HepG2 (cell line): Measurements from ENCODE around the gene PDPR.
"Not testable (repeated sequence)": the region's sequence is repeated elsewhere in the genome, so short reads cannot be mapped to it uniquely, and the experiment has no call there.

Experiments
- BRF2 ChIP-seq: sonication (generic); formaldehyde crosslinking; IDR thresholded peaks from 2 replicates; pipeline ENCODE4 v1.8.1; 2022; ENCODE audit warnings: mild to moderate bottlenecking, missing genetic modification reagents
- CTCF ChIP-seq: sonication (generic); formaldehyde crosslinking; IDR thresholded peaks from 2 replicates; pipeline ENCODE4 v1.5.0; 2020; ENCODE audit warnings: mild to moderate bottlenecking, missing genetic modification reagents, moderate library complexity
- EP300 ChIP-seq, 3 experiments: sonication (generic) in 1 of 3; formaldehyde crosslinking in 1 of 3; IDR thresholded peaks; 2 replicates each; pipeline versions ENCODE4 v1.5.1 to v1.6.1; 2011 to 2020; ENCODE audit warnings: low read depth in 2 of 3, low read length in 2 of 3, borderline replicate concordance in 1 of 3, improper control_type of control experiment in 1 of 3, mild to moderate bottlenecking in 1 of 3, missing genetic modification reagents in 1 of 3, moderate library complexity in 1 of 3
- ETS1 ChIP-seq: sonication (generic); formaldehyde crosslinking; IDR thresholded peaks from 2 replicates; pipeline ENCODE4 v1.4.0; 2020; ENCODE audit warnings: missing genetic modification reagents
- FOXM1 ChIP-seq: sonication (generic); formaldehyde crosslinking; IDR thresholded peaks from 2 replicates; pipeline ENCODE4 v1.5.0; 2020; ENCODE audit warnings: missing genetic modification reagents
- GABPB1 ChIP-seq: IDR thresholded peaks from 2 replicates; pipeline ENCODE4 v1.6.1; 2016; ENCODE audit warnings: mild to moderate bottlenecking, missing genetic modification reagents, moderate library complexity, missing compliant biosample characterization
- JUN ChIP-seq: sonication (generic); formaldehyde crosslinking; IDR thresholded peaks from 2 replicates; pipeline ENCODE4 v1.4.0; 2020; ENCODE audit warnings: mild to moderate bottlenecking, missing genetic modification reagents
- POLR2AphosphoS5 ChIP-seq: IDR thresholded peaks from 2 replicates; pipeline ENCODE4 v1.6.1; 2012; ENCODE audit warnings: low read depth, low read length
- SALL2 ChIP-seq: sonication (generic); formaldehyde crosslinking; IDR thresholded peaks from 2 replicates; pipeline ENCODE4 v1.8.1; 2023; ENCODE audit warnings: mild to moderate bottlenecking, missing genetic modification reagents, inconsistent platforms
- SMC3 ChIP-seq: IDR thresholded peaks from 2 replicates; pipeline ENCODE4 v1.6.1; 2011; ENCODE audit warnings: low read length, improper control_type of control experiment
- TCF7L2 ChIP-seq: IDR thresholded peaks from 2 replicates; pipeline ENCODE4 v1.6.1; 2011; ENCODE audit warnings: mild to moderate bottlenecking, low read depth, low read length, moderate library complexity
- ZFAT ChIP-seq: sonication (generic); formaldehyde crosslinking; conservative IDR thresholded peaks from 2 replicates; pipeline ENCODE4 v1.8.1; 2023; ENCODE audit warnings: missing genetic modification reagents, inconsistent platforms
- ZNF337 ChIP-seq: sonication (generic); formaldehyde crosslinking; IDR thresholded peaks from 2 replicates; pipeline ENCODE4 v1.5.1; 2020; ENCODE audit warnings: missing genetic modification reagents, low read depth, mild to moderate bottlenecking, borderline replicate concordance
- ZNF792 ChIP-seq: IDR thresholded peaks from 2 replicates; pipeline ENCODE4 v1.6.1; 2016

DNA sequence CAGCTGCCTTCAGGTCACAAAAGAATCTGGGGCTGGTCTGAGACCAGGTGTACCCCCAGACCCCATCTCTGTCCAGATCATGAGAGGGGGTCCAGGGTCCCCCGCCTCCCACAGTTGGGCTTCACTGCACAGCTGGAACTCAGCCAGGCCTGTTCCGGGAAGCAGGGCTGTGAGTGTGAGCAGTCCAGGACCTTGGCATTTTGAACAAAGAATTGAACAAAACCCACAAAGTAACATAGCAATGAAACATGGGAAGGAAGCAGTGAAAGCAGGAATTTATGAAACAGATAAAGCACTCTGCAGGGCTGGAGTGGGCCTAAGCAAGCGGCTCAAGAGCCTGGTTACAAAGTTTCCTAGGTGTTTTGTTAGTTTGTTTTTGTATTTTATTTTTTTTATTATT is 84.5 kb downstream of the PDPR start:
- TF ChIP-seq ZFAT (CRISPR knock-in tag); POLR2AphosphoS5; GABPB1 (CRISPR knock-in tag); CTCF (CRISPR knock-in tag); JUN; ZNF337 (CRISPR knock-in tag); ETS1; TCF7L2; SALL2 (CRISPR knock-in tag); EP300 (IDR thresholded peaks at IDR 0.05; ENCODE audit: low read depth in 2 of 2, low read length in 2 of 2); EP300 (CRISPR knock-in tag; IDR thresholded peaks at IDR 0.05; ENCODE audit: borderline replicate concordance); FOXM1; BRF2; SMC3; ZNF792: not testable (repeated sequence)
